Activated CD4-positive, alpha-beta T cell treated with anti-CD3 and anti-CD28 coated beads for 36 hours (primary cell): ENCODE results near the gene KNCN. TPM values are rescaled to one million over a fixed set of nuclear protein-coding genes. Genes with fewer than 3 reads are reported as not detected.
A peak's percentile ranks its signal among the peaks of the same experiment; 100 is the strongest.

ENCODE experiments used
- ATAC-seq: fragments of 200-7000 bp; cut with Tn5 transposase; one replicate; pipeline ENCODE4 v1.10.0; 2021; ENCODE audit warnings: mild to moderate bottlenecking, moderate library complexity
- CTCF ChIA-PET: fragments of 350-600 bp; sonication (Branson Sonifier 250); formaldehyde crosslinking; loops from one replicate; lab custom pipeline; 2021; ENCODE audit warnings: antibody characterized with exemption; lab: Charles Lee
- POLR2A ChIA-PET: fragments of 350-600 bp; sonication (Branson Sonifier 250); formaldehyde crosslinking; loops from one replicate; lab custom pipeline; 2021; ENCODE audit warnings: antibody characterized with exemption, inconsistent platforms; lab: Charles Lee
- DNase-seq: peaks from one replicate; pipeline ENCODE4 v3.0.0-alpha.2; 2020
- H3K27ac Mint-ChIP-seq: one replicate; pipeline ENCODE4 v1.8.0; 2021; ENCODE audit warnings: mixed read lengths
- H3K27me3 Mint-ChIP-seq: one replicate; pipeline ENCODE4 v1.8.0; 2021; ENCODE audit warnings: mixed read lengths
- H3K36me3 Mint-ChIP-seq: one replicate; pipeline ENCODE4 v1.8.0; 2021; ENCODE audit warnings: low read depth, mixed read lengths
- H3K4me1 Mint-ChIP-seq: one replicate; pipeline ENCODE4 v1.8.0; 2021; ENCODE audit warnings: mixed read lengths
- H3K4me3 Mint-ChIP-seq: one replicate; pipeline ENCODE4 v1.8.0; 2021; ENCODE audit warnings: mild to moderate bottlenecking, moderate library complexity, mixed read lengths
- H3K9me3 Mint-ChIP-seq: one replicate; pipeline ENCODE4 v1.8.0; 2021; ENCODE audit warnings: low read depth, mixed read lengths
- intact Hi-C, 2 experiments: fragments of 100-400 bp; cut with DNase I in 1 of 2; cut with micrococcal nuclease in 1 of 2; formaldehyde crosslinking; loops; one replicate each; pipeline versions ENCODE4 v1.14.2 to v1.15.1; 2022 to 2024; cut with DNase I, micrococcal nuclease
- total RNA-seq, 2 experiments: library from RNA; stranded (reverse); gene quantifications; one replicate each; pipeline ENCODE4 v1.2.3, GENCODE V29; 2021

KNCN gene
- total RNA-seq, 2 experiments from 2014 or later: not detected

- DNase-seq (peak; percentile 46), ATAC-seq (peak; percentile 54)
- ChIA-PET CTCF (interaction anchor here (0.5 to 6.3 kb wide), 25 partner anchors 8 to 568 kb away, joined by 3 to 115 read pairs (median 4); no protein-coding TSS in a partner anchor), POLR2A (no interaction called here)
- intact Hi-C loops: no loop called here
- H3K9me3 Mint-ChIP-seq: no peaks in the 10 kb centered on the region
- H3K4me3 Mint-ChIP-seq: no peak overlapping the region
- peaks cover 35% of the 10 kb centered on the region for H3K27me3 Mint-ChIP-seq
- peaks cover 18% of the 10 kb centered on the region for H3K4me1 Mint-ChIP-seq
- no peaks in the 10 kb centered on the region for H3K36me3 Mint-ChIP-seq
- H3K27ac Mint-ChIP-seq: peak overlapping the region; percentile 32
Measured at GRCh38 chr1:46529031-46529630, 22.3 kb downstream of the KNCN start.

GRCh38 chr1:46528297-46528955 is 23.0 kb downstream of the KNCN start:
- Mint-ChIP-seq H3K9me3 (no peaks in the 10 kb centered on the region), H3K4me3 (no peak overlapping the region), H3K27ac (no peak overlapping the region), H3K27me3 (peaks cover 33% of the 10 kb centered on the region), H3K4me1 (peaks cover 15% of the 10 kb centered on the region), H3K36me3 (no peaks in the 10 kb centered on the region)
- ChIA-PET CTCF (interaction anchor here (0.6 to 6.3 kb wide), 17 partner anchors 11 to 569 kb away, joined by 3 to 115 read pairs (median 6); partner anchors contain the start of genes ATPAF1 and MKNK1), POLR2A (no interaction called here)
- intact Hi-C loops: loop anchor here (1.0 kb wide), 4 partner anchors 51 to 122 kb away; no protein-coding TSS in a partner anchor
- ATAC-seq (no peak), DNase-seq (no peak)

- ChIA-PET CTCF (interaction anchor here (0.6 to 6.3 kb wide), 18 partner anchors 33 to 220 kb away, joined by 3 to 115 read pairs (median 4); partner anchors contain the start of genes ATPAF1 and MKNK1), POLR2A (no interaction called here)
- no peaks in the 10 kb centered on the region for H3K9me3 Mint-ChIP-seq
- DNase-seq (peak; percentile 89), ATAC-seq (peak; percentile 73)
- H3K27ac Mint-ChIP-seq: no peak overlapping the region
- H3K27me3 Mint-ChIP-seq: peaks cover 33% of the 10 kb centered on the region
- H3K4me1 Mint-ChIP-seq: peaks cover 17% of the 10 kb centered on the region
- H3K36me3 Mint-ChIP-seq: no peaks in the 10 kb centered on the region
- H3K4me3 Mint-ChIP-seq: no peak overlapping the region
- intact Hi-C loops: loop anchor here (1.0 kb wide), 4 partner anchors 50 to 121 kb away; no protein-coding TSS in a partner anchor
Measured at GRCh38 chr1:46527474-46528296, 23.8 kb downstream of the KNCN start.

GRCh38 chr1:46526691-46527291 is 24.7 kb downstream of the KNCN start:
- Mint-ChIP-seq H3K9me3 (no peaks in the 10 kb centered on the region), H3K4me3 (no peak overlapping the region), H3K27ac (no peak overlapping the region), H3K27me3 (peaks cover 34% of the 10 kb centered on the region), H3K4me1 (peaks cover 22% of the 10 kb centered on the region), H3K36me3 (no peaks in the 10 kb centered on the region)
- no peak for DNase-seq
- ChIA-PET POLR2A (no interaction called here), CTCF (interaction anchor here (0.7 to 6.3 kb wide), 17 partner anchors 8 to 219 kb away, joined by 3 to 115 read pairs (median 4); a partner anchor contains a TSS)
- ATAC-seq: no peak
- intact Hi-C loops: no loop called here

- DNase-seq (no peak), ATAC-seq (no peak)
- intact Hi-C loops: no loop called here
- no peaks in the 10 kb centered on the region for H3K9me3 Mint-ChIP-seq
- H3K27ac Mint-ChIP-seq: no peak overlapping the region
- H3K4me3 Mint-ChIP-seq: no peak overlapping the region
- CTCF ChIA-PET: interaction anchor here (0.7 to 6.3 kb wide), 11 partner anchors 9 to 119 kb away, joined by 3 to 115 read pairs (median 4); a partner anchor contains a TSS
- peaks cover 23% of the 10 kb centered on the region for H3K4me1 Mint-ChIP-seq
- H3K27me3 Mint-ChIP-seq: peaks cover 34% of the 10 kb centered on the region
- H3K36me3 Mint-ChIP-seq: no peaks in the 10 kb centered on the region
- POLR2A ChIA-PET: interaction anchor here (1.2 kb wide), 1 partner anchor 76 kb away, joined by 3 read pairs; no protein-coding TSS in a partner anchor
Measured at GRCh38 chr1:46526013-46526690, 25.3 kb downstream of the KNCN start.

- Mint-ChIP-seq H3K27ac (no peak overlapping the region), H3K36me3 (no peaks in the 10 kb centered on the region), H3K4me3 (no peak overlapping the region), H3K4me1 (peaks cover 23% of the 10 kb centered on the region), H3K27me3 (peaks cover 37% of the 10 kb centered on the region), H3K9me3 (no peaks in the 10 kb centered on the region)
- POLR2A ChIA-PET: interaction anchor here (1.2 kb wide), 1 partner anchor 75 kb away, joined by 3 read pairs; no protein-coding TSS in a partner anchor
- ATAC-seq (no peak), DNase-seq (no peak)
- CTCF ChIA-PET: interaction anchor here (0.6 to 6.3 kb wide), 12 partner anchors 10 to 118 kb away, joined by 3 to 115 read pairs (median 4); a partner anchor contains a TSS
- intact Hi-C loops: no loop called here
Measured at GRCh38 chr1:46525253-46525983, 26.0 kb downstream of the KNCN start.

GRCh38 chr1:46524843-46525242 is 26.6 kb downstream of the KNCN start:
- H3K4me1 Mint-ChIP-seq: peaks cover 23% of the 10 kb centered on the region
- ATAC-seq: no peak
- no peak for DNase-seq
- no peaks in the 10 kb centered on the region for H3K9me3 Mint-ChIP-seq
- no peak overlapping the region for H3K27ac Mint-ChIP-seq
- CTCF ChIA-PET: interaction anchor here (1.5 kb wide), 1 partner anchor 78 kb away, joined by 8 read pairs; no protein-coding TSS in a partner anchor
- POLR2A ChIA-PET: no interaction called here
- H3K4me3 Mint-ChIP-seq: no peak overlapping the region
- intact Hi-C loops: no loop called here
- H3K36me3 Mint-ChIP-seq: no peaks in the 10 kb centered on the region
- H3K27me3 Mint-ChIP-seq: peaks cover 38% of the 10 kb centered on the region

- H3K4me3 Mint-ChIP-seq: no peak overlapping the region
- H3K27ac Mint-ChIP-seq: no peak overlapping the region
- no peaks in the 10 kb centered on the region for H3K36me3 Mint-ChIP-seq
- POLR2A ChIA-PET: no interaction called here
- intact Hi-C loops: no loop called here
- CTCF ChIA-PET: interaction anchor here (0.6 to 2.7 kb wide), 8 partner anchors 10 to 638 kb away, joined by 3 to 11 read pairs (median 4); no protein-coding TSS in a partner anchor
- H3K9me3 Mint-ChIP-seq: no peaks in the 10 kb centered on the region
- ATAC-seq: no peak
- DNase-seq: no peak
- peaks cover 16% of the 10 kb centered on the region for H3K4me1 Mint-ChIP-seq
- peaks cover 33% of the 10 kb centered on the region for H3K27me3 Mint-ChIP-seq
Measured at GRCh38 chr1:46523496-46524353, 27.7 kb downstream of the KNCN start.

- H3K27me3 Mint-ChIP-seq: peaks cover 32% of the 10 kb centered on the region
- peak overlapping the region; percentile 73 for H3K27ac Mint-ChIP-seq
- no peaks in the 10 kb centered on the region for H3K36me3 Mint-ChIP-seq
- intact Hi-C loops: loop anchor here in 1 of 2 experiments (1.0 kb wide), 1 partner anchor 34 kb away; the partner anchor contains the start of gene DMBX1
- ATAC-seq (no peak), DNase-seq (no peak)
- POLR2A ChIA-PET: no interaction called here
- CTCF ChIA-PET: interaction anchor here (0.6 to 2.7 kb wide), 11 partner anchors 11 to 449 kb away, joined by 3 to 12 read pairs (median 5); no protein-coding TSS in a partner anchor
- peaks cover 14% of the 10 kb centered on the region for H3K4me1 Mint-ChIP-seq
- no peaks in the 10 kb centered on the region for H3K9me3 Mint-ChIP-seq
- no peak overlapping the region for H3K4me3 Mint-ChIP-seq
Measured at GRCh38 chr1:46522969-46523320, 28.5 kb downstream of the KNCN start.
